ENCODE measurements around the gene ETV3L. TPM values are rescaled to one million over a fixed set of nuclear protein-coding genes. Genes with fewer than 3 reads are reported as not detected.

The ETV3L gene
- total RNA-seq, 4 donors from 2014 or later = not detected

GRCh38 chr1:157138220-157139051, 38.8 kb upstream of the ETV3L start, which contains the start of gene ETV3:
Gene ETV3, minus strand, starts transcription at chr1:157138395. Its CDS starts 2,043 bp downstream, at chr1:157136352.
- H3K27me3 ChIP-seq = no peaks in the 10 kb centered on the region
- peak; percentile 89 to 97 (median 96) for DNase-seq
- TF ChIP-seq, protein P1, sequence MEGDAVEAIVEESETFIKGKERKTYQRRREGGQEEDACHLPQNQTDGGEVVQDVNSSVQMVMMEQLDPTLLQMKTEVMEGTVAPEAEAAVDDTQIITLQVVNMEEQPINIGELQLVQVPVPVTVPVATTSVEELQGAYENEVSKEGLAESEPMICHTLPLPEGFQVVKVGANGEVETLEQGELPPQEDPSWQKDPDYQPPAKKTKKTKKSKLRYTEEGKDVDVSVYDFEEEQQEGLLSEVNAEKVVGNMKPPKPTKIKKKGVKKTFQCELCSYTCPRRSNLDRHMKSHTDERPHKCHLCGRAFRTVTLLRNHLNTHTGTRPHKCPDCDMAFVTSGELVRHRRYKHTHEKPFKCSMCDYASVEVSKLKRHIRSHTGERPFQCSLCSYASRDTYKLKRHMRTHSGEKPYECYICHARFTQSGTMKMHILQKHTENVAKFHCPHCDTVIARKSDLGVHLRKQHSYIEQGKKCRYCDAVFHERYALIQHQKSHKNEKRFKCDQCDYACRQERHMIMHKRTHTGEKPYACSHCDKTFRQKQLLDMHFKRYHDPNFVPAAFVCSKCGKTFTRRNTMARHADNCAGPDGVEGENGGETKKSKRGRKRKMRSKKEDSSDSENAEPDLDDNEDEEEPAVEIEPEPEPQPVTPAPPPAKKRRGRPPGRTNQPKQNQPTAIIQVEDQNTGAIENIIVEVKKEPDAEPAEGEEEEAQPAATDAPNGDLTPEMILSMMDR (IDR thresholded peaks at IDR 0.05) = peak in 1 of 6 experiments; percentile 6
- peak; percentile 92 to 95 for TF ChIP-seq POLR2A (IDR thresholded peaks at IDR 0.05)
- peaks cover 0 to 26% (median 0%) of the 10 kb centered on the region in 3 donors for H3K36me3 ChIP-seq
- H3K4me1 ChIP-seq = peaks cover 0 to 24% (median 6%) of the 10 kb centered on the region in 4 donors
- H3K9me3 ChIP-seq = no peaks in the 10 kb centered on the region
- H3K4me3 ChIP-seq = peak within 1 kb of the TSS; percentile 84 to 99 (median 94)
- peak within 1 kb of the TSS; percentile 90 to 98 (median 96) for H3K27ac ChIP-seq

DNA sequence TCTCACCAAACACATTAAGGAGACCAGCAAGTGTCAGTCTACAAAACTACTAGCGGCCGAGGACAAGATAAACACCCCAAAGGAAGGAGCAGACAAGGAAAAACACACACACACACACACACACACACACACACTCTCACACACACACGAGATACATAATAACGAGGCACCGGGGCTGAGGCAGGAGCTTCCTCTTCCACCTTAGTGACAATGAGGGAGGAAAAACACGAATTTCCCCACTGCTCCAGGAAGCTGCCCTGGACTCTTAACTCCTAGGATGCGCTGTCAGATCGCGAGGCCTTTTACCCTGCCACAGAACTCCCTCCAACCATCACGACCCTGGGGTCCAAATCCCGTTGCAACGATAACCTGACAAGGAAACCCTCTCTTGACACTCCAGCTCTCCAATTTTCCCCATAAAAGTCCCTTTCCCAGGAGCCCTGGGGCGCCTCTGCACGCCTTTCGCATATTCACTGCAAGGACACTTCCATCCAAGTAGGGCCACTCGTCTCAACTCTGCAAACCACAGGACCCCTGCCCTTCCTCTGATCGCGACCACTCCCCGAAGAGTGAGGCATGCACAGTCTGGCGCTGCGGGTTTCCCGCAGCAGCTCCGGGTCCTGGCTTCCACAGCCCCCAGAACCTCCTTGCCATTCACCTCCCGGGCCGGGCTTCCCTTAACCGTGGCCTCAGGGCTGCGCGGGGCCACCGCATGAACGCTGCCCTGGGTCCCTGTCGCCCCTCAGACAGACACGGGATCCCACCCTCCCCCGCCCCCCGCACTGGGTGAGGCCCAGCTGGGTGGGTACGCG, 38.0 kb upstream of the ETV3L start:
- peak in 1 of 3 donors; percentile 56 for DNase-seq
- peaks cover 0 to 24% (median 6%) of the 10 kb centered on the region in 4 donors for H3K4me1 ChIP-seq
- peaks cover 0 to 34% (median 0%) of the 10 kb centered on the region in 3 donors for H3K36me3 ChIP-seq
- H3K4me3 ChIP-seq = peak overlapping the region; percentile 84 to 99 (median 94)
- H3K9me3 ChIP-seq = no peaks in the 10 kb centered on the region
- H3K27ac ChIP-seq = peak overlapping the region; percentile 90 to 98 (median 96)
- no peak for TF ChIP-seq POLR2A (IDR thresholded peaks at IDR 0.05)
- TF ChIP-seq, protein P1 (IDR thresholded peaks at IDR 0.05) = peak in 1 of 6 experiments; percentile 2
- no peaks in the 10 kb centered on the region for H3K27me3 ChIP-seq

DNA sequence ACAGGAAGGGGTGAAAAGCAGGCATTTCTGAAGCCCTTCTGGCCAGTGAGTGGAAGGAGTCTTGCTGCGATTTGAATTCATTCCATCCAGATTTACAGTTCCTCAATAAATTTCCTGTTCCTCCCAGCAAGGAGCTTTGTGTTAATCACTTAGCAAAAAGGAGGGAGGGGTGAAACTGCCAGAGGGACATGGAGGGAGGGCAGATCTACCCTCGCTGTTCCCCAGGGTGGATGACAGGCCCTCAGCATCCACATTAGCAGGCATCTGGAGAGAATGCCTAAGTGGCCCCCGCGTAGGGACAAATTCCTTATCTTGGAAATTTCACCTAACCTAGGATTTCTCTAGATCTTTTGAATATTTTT, 37.4 kb upstream of the ETV3L start:
- Histone ChIP-seq H3K27ac (peak overlapping the region in 2 of 4 donors; percentile 95 to 98), H3K4me3 (peak overlapping the region; percentile 84 to 99 (median 94)), H3K4me1 (peaks cover 0 to 29% (median 6%) of the 10 kb centered on the region in 4 donors), H3K9me3 (no peaks in the 10 kb centered on the region), H3K27me3 (no peaks in the 10 kb centered on the region), H3K36me3 (peaks cover 0 to 40% (median 0%) of the 10 kb centered on the region in 3 donors)
- no peak for DNase-seq
- TF ChIP-seq, protein P1 (IDR thresholded peaks at IDR 0.05) = no peak
- TF ChIP-seq POLR2A (IDR thresholded peaks at IDR 0.05) = no peak

- Histone ChIP-seq H3K4me1 (peaks cover 0 to 29% (median 6%) of the 10 kb centered on the region in 4 donors), H3K4me3 (no peak overlapping the region), H3K27ac (no peak overlapping the region), H3K36me3 (peaks cover 0 to 49% (median 3%) of the 10 kb centered on the region in 3 donors), H3K27me3 (no peaks in the 10 kb centered on the region), H3K9me3 (no peaks in the 10 kb centered on the region)
- no peak for TF ChIP-seq POLR2A (IDR thresholded peaks at IDR 0.05)
- TF ChIP-seq, protein P1 (IDR thresholded peaks at IDR 0.05) = peak in 3 of 6 experiments; percentile 26 to 35 (median 26)
- no peak for DNase-seq
Measured at GRCh38 chr1:157136133-157136532, 36.5 kb upstream of the ETV3L start.

GRCh38 chr1:157135646-157136045, 36.0 kb upstream of the ETV3L start:
- no peak overlapping the region for H3K4me3 ChIP-seq

More at GRCh38 chr1:157135646-157136045, 36.0 kb upstream of the ETV3L start:
- no peaks in the 10 kb centered on the region for H3K9me3 ChIP-seq
- H3K36me3 ChIP-seq = peaks cover 0 to 54% (median 3%) of the 10 kb centered on the region in 3 donors
- H3K27me3 ChIP-seq = no peaks in the 10 kb centered on the region
- no peak overlapping the region for H3K27ac ChIP-seq
- peaks cover 0 to 29% (median 6%) of the 10 kb centered on the region in 4 donors for H3K4me1 ChIP-seq
- DNase-seq = no peak
- TF ChIP-seq POLR2A (IDR thresholded peaks at IDR 0.05) = no peak
- TF ChIP-seq, protein P1 (IDR thresholded peaks at IDR 0.05) = no peak

All from Peyer's patch (tissue), 4 donors.